NCI-H82 (cell line): Measurements from ENCODE around the gene TBC1D1.
A peak's percentile ranks its signal among the peaks of the same experiment; 100 is the strongest.

Source experiments
- DNase-seq: peaks from one replicate; lab custom pipeline; 2025; lab: John Stamatoyannopoulos, UW

The TBC1D1 gene

GRCh38 chr4:37924946-37925345 is 34.1 kb downstream of the TBC1D1 start:
- DNase-seq, result no peak

GRCh38 chr4:37927434-37927833 is 36.5 kb downstream of the TBC1D1 start:
- no peak for DNase-seq

- peak; percentile 13 for DNase-seq
Observed at GRCh38 chr4:37928426-37929416, 37.8 kb downstream of the TBC1D1 start.

- DNase-seq, result no peak
Observed at GRCh38 chr4:37934096-37934495, 43.2 kb downstream of the TBC1D1 start.

- no peak for DNase-seq
Observed at GRCh38 chr4:37934609-37935008, 43.7 kb downstream of the TBC1D1 start.

- DNase-seq, result no peak
Observed at GRCh38 chr4:37935026-37935425, 44.1 kb downstream of the TBC1D1 start.

- DNase-seq, result no peak
Observed at GRCh38 chr4:37936889-37937498, 46.1 kb downstream of the TBC1D1 start.

- DNase-seq, result no peak
Observed at GRCh38 chr4:37938208-37938607, 47.3 kb downstream of the TBC1D1 start.

GRCh38 chr4:37946503-37947179 is 55.8 kb downstream of the TBC1D1 start:
- DNase-seq, result no peak

- no peak for DNase-seq
Observed at GRCh38 chr4:37948542-37948941, 57.7 kb downstream of the TBC1D1 start.

- no peak for DNase-seq
Observed at GRCh38 chr4:37949636-37950426, 58.9 kb downstream of the TBC1D1 start.

GRCh38 chr4:37951461-37952352 is 60.8 kb downstream of the TBC1D1 start:
- no peak for DNase-seq

GRCh38 chr4:37953156-37953555 is 62.3 kb downstream of the TBC1D1 start:
- no peak for DNase-seq

- no peak for DNase-seq
Observed at GRCh38 chr4:37953620-37954293, 62.9 kb downstream of the TBC1D1 start.

- no peak for DNase-seq
Observed at GRCh38 chr4:37956941-37957340, 66.1 kb downstream of the TBC1D1 start.

GRCh38 chr4:37958932-37959331 is 68.0 kb downstream of the TBC1D1 start:
- no peak for DNase-seq

GRCh38 chr4:37960098-37960497 is 69.2 kb downstream of the TBC1D1 start, which contains the start of gene PTTG2:
TSS of gene PTTG2 (plus strand) at chr4:37960398. CDS start at chr4:37960435, 37 bp downstream.
- no peak for DNase-seq

- DNase-seq, result no peak
Observed at GRCh38 chr4:37960679-37961450, 70.0 kb downstream of the TBC1D1 start.

- no peak for DNase-seq
Observed at GRCh38 chr4:37964734-37965457, 74.0 kb downstream of the TBC1D1 start.
